DOHH2 (cell line): ENCODE data around the gene CHTF8.

Experiments used
- CTCF ChIP-seq: fragments of 200-600 bp; sonication (generic); IDR thresholded peaks from one replicate; pipeline ENCODE4 v1.5.1; 2014; ENCODE audit warnings: antibody characterized with exemption, mild to moderate bottlenecking, low read depth, low read length; ENCODE audit not compliant: poor library complexity, severe bottlenecking
- EZH2phosphoT487 ChIP-seq: fragments of 200-600 bp; sonication (generic); IDR thresholded peaks from 2 replicates; pipeline ENCODE4 v1.6.1; 2017; ENCODE audit warnings: borderline replicate concordance, mild to moderate bottlenecking, antibody characterized with exemption, low read length, moderate library complexity, mixed read lengths

- no peak for TF ChIP-seq CTCF
- no peak for TF ChIP-seq EZH2phosphoT487
Observed at GRCh38 chr16:69088684-69089083, 43.7 kb downstream of the CHTF8 start.
